Neural crest cell (in vitro differentiated cells): ENCODE results near the gene IGF2BP3. TPM values are rescaled to one million over a fixed set of nuclear protein-coding genes. Genes with fewer than 3 reads are reported as not detected.

Source experiments
- DNase-seq: peaks from one replicate; pipeline ENCODE4 v3.0.0; 2021; ENCODE audit warnings: low read depth, mixed read lengths, low spot score
- H3K27ac Mint-ChIP-seq: one replicate; pipeline ENCODE4 v1.8.0; 2021; ENCODE audit warnings: mild to moderate bottlenecking, mixed read lengths; ENCODE audit not compliant: unreplicated experiment
- H3K27me3 Mint-ChIP-seq: 2 replicates; pipeline ENCODE4 v1.8.0; 2021; ENCODE audit warnings: low read depth, mild to moderate bottlenecking, mixed read lengths
- H3K36me3 Mint-ChIP-seq: 2 replicates; pipeline ENCODE4 v1.8.0; 2021; ENCODE audit warnings: low read depth, mild to moderate bottlenecking, mixed read lengths
- H3K4me1 Mint-ChIP-seq: 2 replicates; pipeline ENCODE4 v1.8.0; 2021; ENCODE audit warnings: mixed read lengths
- H3K4me3 Mint-ChIP-seq: one replicate; pipeline ENCODE4 v1.8.0; 2021; ENCODE audit warnings: mild to moderate bottlenecking, mixed read lengths
- H3K9me3 Mint-ChIP-seq: 2 replicates; pipeline ENCODE4 v1.8.0; 2021; ENCODE audit warnings: mixed read lengths
- CTCF ChIP-seq: fragments of 200-600 bp; sonication (generic); conservative IDR thresholded peaks from 2 replicates; pipeline ENCODE4 v1.5.0; 2021; ENCODE audit warnings: antibody characterized with exemption, mild to moderate bottlenecking
- total RNA-seq: library from RNA; stranded (reverse); gene quantifications from 2 replicates; pipeline ENCODE4 v1.2.1, GENCODE V29; 2021

The IGF2BP3 gene
- total RNA-seq, 1 donor from 2014 or later, result 117 TPM

DNA sequence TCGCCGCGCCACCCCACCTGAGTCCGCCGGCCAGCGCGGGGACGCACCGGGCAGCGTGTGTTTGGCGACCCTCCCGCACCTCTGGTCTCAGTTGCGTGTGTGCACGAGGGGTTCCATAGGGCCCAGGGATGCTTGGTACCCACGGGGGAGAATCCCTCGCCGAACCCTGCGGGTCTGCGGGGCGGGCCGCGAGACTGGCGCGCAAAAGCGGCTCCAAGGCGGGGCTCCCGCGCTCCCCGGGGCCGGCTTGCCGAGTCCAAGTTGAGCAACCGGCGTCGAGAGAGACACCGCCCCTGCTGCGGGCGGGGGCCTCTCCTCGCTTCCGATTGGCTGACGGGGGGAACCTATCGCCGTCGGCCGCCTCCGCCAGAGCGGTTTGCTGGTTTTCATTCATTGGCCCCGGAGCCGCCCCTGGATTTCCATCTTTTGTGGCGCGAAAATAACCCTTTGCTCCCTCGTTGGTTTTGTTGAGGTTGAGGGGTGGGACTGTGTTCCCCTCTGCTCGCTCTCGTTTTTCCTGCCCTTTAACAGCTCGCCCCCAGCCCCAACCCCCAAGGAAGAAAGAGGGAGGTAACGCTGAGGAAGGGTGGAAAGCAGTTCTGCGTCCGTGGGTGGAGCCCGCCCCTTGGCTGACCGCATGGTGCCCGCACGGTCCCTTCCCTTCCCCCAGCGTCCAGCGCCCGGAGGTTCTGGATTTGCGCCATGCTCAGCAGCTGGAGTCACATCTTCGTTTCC is 4.0 kb upstream of the IGF2BP3 start:
- DNase-seq, result peak; percentile 87
- peak overlapping the region; percentile 97 for H3K4me3 Mint-ChIP-seq
- H3K36me3 Mint-ChIP-seq, result peaks cover 2% of the 10 kb centered on the region
- H3K4me1 Mint-ChIP-seq, result peaks cover 48% of the 10 kb centered on the region
- peak overlapping the region; percentile 98 for H3K27ac Mint-ChIP-seq
- H3K27me3 Mint-ChIP-seq, result peaks cover 11% of the 10 kb centered on the region
- H3K9me3 Mint-ChIP-seq, result no peaks in the 10 kb centered on the region
- TF ChIP-seq CTCF, result no peak

DNA sequence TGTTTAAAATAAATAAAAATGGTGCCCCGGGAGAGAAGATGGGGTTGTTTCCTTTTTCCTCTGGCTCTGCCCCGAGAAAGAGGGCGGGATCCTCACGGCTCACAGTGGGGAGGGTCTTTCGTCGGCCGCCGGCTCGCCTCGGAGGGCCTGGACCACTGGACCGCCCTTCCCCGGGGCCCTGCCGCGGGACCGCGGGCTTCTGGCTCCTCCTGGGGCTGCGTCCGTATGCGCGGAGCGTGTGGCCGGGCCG is 3.5 kb upstream of the IGF2BP3 start:
- DNase-seq, result peak; percentile 46
- no peaks in the 10 kb centered on the region for H3K9me3 Mint-ChIP-seq
- peaks cover 48% of the 10 kb centered on the region for H3K4me1 Mint-ChIP-seq
- H3K27ac Mint-ChIP-seq, result peak overlapping the region; percentile 98
- no peak for TF ChIP-seq CTCF
- peak overlapping the region; percentile 97 for H3K4me3 Mint-ChIP-seq
- peaks cover 2% of the 10 kb centered on the region for H3K36me3 Mint-ChIP-seq
- peaks cover 11% of the 10 kb centered on the region for H3K27me3 Mint-ChIP-seq

DNA sequence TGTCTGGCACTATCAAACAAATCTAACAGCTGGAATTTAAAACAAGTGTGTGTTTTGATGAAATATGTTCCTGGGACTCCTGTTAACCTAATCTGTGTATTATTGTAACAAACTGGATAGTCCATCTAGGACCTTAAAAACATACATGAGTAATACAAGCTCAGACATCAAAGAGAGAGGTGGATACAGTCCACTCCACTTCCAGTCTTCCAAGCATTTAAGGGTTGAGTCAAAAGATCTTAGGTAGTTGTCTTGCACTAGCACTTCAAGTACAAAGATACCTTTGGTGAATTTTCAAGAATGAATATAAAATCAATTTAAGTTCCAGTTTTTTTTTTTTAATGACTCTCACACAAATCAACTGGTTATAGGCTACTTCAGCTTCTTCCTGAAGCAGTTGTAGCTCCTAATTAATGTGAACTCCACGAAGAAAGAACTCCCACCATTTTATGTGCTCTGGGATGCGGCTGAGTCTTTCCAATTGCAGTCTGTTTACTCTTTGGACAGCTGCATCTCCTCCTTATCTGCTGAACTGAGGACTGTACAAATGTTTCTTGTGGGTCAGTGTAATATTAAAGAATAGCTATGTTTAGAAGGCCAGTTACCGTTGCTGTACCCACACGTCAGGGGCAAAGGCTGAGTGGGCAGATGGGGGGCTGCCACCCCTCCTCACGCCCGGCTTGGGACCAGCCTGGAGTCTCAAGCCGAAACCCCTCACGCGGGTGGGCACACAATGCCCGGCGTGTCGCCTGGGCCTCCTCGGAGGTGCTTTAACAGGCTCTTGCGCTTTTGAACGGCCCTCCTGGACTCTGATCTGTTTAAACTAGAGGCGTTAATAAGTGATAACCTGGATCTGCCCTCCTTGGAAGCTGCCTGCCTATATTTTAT is 2.9 kb upstream of the IGF2BP3 start:
- Mint-ChIP-seq H3K36me3 (peaks cover 2% of the 10 kb centered on the region), H3K27me3 (peaks cover 11% of the 10 kb centered on the region), H3K4me1 (peaks cover 45% of the 10 kb centered on the region), H3K27ac (peak overlapping the region; percentile 98), H3K9me3 (no peaks in the 10 kb centered on the region), H3K4me3 (peak overlapping the region; percentile 97)
- DNase-seq, result peak; percentile 27
- TF ChIP-seq CTCF, result no peak

- no peak for TF ChIP-seq CTCF
- Mint-ChIP-seq H3K4me3 (peak overlapping the region; percentile 97), H3K36me3 (peaks cover 2% of the 10 kb centered on the region), H3K27me3 (peaks cover 11% of the 10 kb centered on the region), H3K9me3 (no peaks in the 10 kb centered on the region), H3K4me1 (peaks cover 48% of the 10 kb centered on the region), H3K27ac (peak overlapping the region; percentile 98)
- DNase-seq, result no peak
These were observed 2.3 kb upstream of the IGF2BP3 start for GRCh38 chr7:23472556-23472955.

DNA sequence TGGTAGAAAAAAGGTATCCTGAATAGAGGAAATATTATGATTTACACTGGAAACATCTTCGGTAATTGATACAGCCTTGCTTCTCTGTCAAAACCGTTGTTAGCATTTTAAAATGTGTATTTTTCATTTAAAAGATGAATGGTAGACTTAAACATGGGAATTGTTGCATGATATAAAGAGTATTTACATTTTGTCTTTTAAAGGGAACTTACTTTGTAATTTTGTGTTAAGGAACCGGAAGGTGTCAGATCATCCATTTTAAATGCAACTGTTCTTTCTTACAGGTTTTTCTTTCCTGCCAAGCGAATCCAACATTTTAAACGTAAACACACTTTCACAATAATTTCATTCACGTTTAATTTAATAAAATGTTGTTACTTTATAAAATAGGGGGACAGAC is 1.8 kb upstream of the IGF2BP3 start:
- Mint-ChIP-seq H3K4me1 (peaks cover 48% of the 10 kb centered on the region), H3K9me3 (no peaks in the 10 kb centered on the region), H3K27ac (peak overlapping the region; percentile 90), H3K36me3 (peaks cover 2% of the 10 kb centered on the region), H3K4me3 (peak overlapping the region; percentile 98), H3K27me3 (peaks cover 11% of the 10 kb centered on the region)
- no peak for DNase-seq
- TF ChIP-seq CTCF, result no peak
